GM19193 (cell line): Measurements from ENCODE around the gene KIRREL2.

Source experiments
- POLR2A ChIP-seq: IDR thresholded peaks from 4 replicates; pipeline ENCODE4 v1.6.1; 2011; ENCODE audit not compliant: insufficient read depth, insufficient read length; ENCODE audit errors: extremely low read depth

KIRREL2 gene

GRCh38 chr19:35841961-35842595 lies 14.6 kb upstream of the KIRREL2 start:
- TF ChIP-seq POLR2A = no peak

GRCh38 chr19:35842666-35843272 lies 13.9 kb upstream of the KIRREL2 start:
- TF ChIP-seq POLR2A = no peak

- no peak for TF ChIP-seq POLR2A
These were observed 12.8 kb upstream of the KIRREL2 start for GRCh38 chr19:35843676-35844481.

- TF ChIP-seq POLR2A = no peak
These were observed 12.1 kb upstream of the KIRREL2 start for GRCh38 chr19:35844482-35845214.

GRCh38 chr19:35845215-35846037 lies 11.3 kb upstream of the KIRREL2 start:
- TF ChIP-seq POLR2A = no peak

GRCh38 chr19:35846038-35846668 lies 10.6 kb upstream of the KIRREL2 start:
- TF ChIP-seq POLR2A = no peak

- TF ChIP-seq POLR2A = no peak
These were observed 8.8 kb upstream of the KIRREL2 start for GRCh38 chr19:35847911-35848310.

GRCh38 chr19:35848486-35848885 lies 8.2 kb upstream of the KIRREL2 start:
- TF ChIP-seq POLR2A = no peak

- TF ChIP-seq POLR2A = no peak
These were observed 7.7 kb upstream of the KIRREL2 start for GRCh38 chr19:35848919-35849505.

GRCh38 chr19:35851213-35852028 lies 5.3 kb upstream of the KIRREL2 start:
- no peak for TF ChIP-seq POLR2A

GRCh38 chr19:35852029-35852780 lies 4.5 kb upstream of the KIRREL2 start, which contains the start of gene NPHS1:
NPHS1 (minus strand) TSS chr19:35852504; CDS start chr19:35851837, 667 bp downstream.
- no peak for TF ChIP-seq POLR2A
